ENCODE results near the gene TEAD1.

The TEAD1 gene

GRCh38 chr11:12901272-12901671 lies 227.1 kb downstream of the TEAD1 start:
- no peak for DNase-seq (ENCODE audit: low read depth)

DNA sequence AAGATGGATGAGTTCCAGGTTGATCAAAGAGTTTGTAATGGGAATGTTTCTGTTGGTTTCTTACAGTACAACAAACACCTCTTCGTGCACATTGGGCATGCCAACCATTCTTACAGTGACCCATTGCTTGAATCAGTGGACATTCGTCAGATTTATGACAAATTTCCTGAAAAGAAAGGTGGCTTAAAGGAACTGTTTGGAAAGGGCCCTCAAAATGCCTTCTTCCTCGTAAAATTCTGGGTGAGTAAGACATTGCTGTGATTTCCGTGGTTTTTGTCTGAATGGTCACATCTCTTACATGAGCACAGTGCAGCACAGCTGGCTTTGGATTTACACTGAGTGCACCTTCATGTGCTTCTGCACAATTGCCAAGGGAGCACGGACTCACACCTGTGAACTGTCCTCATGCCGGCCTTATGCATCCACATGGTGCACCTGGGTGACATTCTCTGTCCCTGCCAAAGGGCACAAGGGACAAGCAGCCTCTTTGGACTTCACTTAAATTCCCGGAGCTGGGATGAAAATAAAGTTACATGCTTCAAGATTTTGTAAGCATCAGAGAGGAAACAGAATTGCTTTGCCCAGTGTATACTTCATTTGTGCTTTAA lies 227.8 kb downstream of the TEAD1 start:
- DNase-seq (ENCODE audit: low read depth), result no peak

DNA sequence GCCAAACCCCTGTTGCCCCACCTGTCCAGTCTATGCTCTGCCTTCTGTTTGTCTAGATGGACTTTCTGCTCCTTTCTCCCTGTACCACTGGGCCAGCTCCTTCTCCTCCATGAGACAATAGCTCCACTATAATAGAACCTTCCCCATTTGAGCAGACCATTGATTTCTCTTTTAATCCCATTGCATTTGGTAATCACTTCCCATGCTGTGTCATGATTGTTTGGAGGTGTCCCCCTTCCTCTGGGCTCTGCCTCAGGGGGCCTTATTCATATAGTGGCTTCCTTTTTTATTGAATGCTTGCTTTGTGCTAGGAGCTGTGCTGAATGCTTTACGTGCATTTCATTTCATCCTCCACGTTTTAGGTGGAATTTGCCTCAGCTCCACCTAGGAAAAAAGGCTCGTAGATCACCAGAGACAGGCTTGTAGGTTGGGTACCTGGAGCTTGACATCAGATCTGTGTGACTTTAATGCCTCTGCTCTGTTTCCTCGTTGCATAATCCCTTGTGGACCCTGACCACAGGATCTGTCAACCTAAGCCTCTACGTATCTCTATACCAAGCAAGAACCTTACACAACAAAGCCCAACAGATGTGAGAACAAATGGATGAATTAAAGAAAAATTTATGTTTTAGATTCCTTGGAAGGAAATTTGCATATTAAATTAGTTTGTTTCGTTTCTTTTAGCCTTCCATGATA lies 228.7 kb downstream of the TEAD1 start:
- DNase-seq (ENCODE audit: low read depth), result no peak

- no peak for DNase-seq (ENCODE audit: low read depth)
These were observed 231.2 kb downstream of the TEAD1 start for GRCh38 chr11:12905435-12905834.

- no peak for DNase-seq (ENCODE audit: low read depth)
These were observed 232.3 kb downstream of the TEAD1 start for GRCh38 chr11:12906501-12906900.

GRCh38 chr11:12909879-12910278 lies 235.7 kb downstream of the TEAD1 start:
- no peak for DNase-seq (ENCODE audit: low read depth)

GRCh38 chr11:12914400-12914912 lies 240.2 kb downstream of the TEAD1 start:
- no peak for DNase-seq (ENCODE audit: low read depth)

- no peak for DNase-seq (ENCODE audit: low read depth)
These were observed 240.9 kb downstream of the TEAD1 start for GRCh38 chr11:12915093-12915492.

GRCh38 chr11:12917822-12918221 lies 243.6 kb downstream of the TEAD1 start:
- DNase-seq (ENCODE audit: low read depth), result no peak

- no peak for DNase-seq (ENCODE audit: low read depth)
These were observed 244.4 kb downstream of the TEAD1 start for GRCh38 chr11:12918667-12919066.

- no peak for DNase-seq (ENCODE audit: low read depth)
These were observed 248.2 kb downstream of the TEAD1 start for GRCh38 chr11:12922418-12922817.

GRCh38 chr11:12922980-12923507 lies 248.8 kb downstream of the TEAD1 start:
- DNase-seq (ENCODE audit: low read depth), result no peak

GRCh38 chr11:12924650-12925049 lies 250.4 kb downstream of the TEAD1 start:
- no peak for DNase-seq (ENCODE audit: low read depth)

GRCh38 chr11:12925520-12925919 lies 251.3 kb downstream of the TEAD1 start:
- no peak for DNase-seq (ENCODE audit: low read depth)

DNA sequence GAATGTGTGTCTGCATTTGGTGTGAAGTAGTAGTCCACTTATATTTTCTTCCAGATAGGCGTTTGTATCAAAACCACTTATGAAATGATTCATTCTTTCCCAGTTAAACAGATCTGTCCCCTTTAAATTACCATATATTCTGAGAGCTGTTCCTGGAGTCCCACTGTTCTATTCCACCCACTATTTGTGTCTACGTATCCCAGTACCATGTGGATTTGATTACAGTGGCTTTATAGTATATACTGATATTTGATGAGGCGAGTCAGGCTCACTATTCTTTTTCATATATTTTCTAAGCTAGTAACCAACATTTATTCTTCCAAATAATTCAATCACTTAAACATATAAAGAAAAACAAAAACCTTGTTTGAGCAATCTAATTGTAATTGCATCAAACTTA lies 253.0 kb downstream of the TEAD1 start:
- DNase-seq (ENCODE audit: low read depth), result no peak

GRCh38 chr11:12927886-12928285 lies 253.7 kb downstream of the TEAD1 start:
- no peak for DNase-seq (ENCODE audit: low read depth)

- DNase-seq (ENCODE audit: low read depth), result no peak
These were observed 256.6 kb downstream of the TEAD1 start for GRCh38 chr11:12930850-12931249.

- no peak for DNase-seq (ENCODE audit: low read depth)
These were observed 258.3 kb downstream of the TEAD1 start for GRCh38 chr11:12932485-12932884.

- no peak for DNase-seq (ENCODE audit: low read depth)
These were observed 262.0 kb downstream of the TEAD1 start for GRCh38 chr11:12936200-12936599.

DNA sequence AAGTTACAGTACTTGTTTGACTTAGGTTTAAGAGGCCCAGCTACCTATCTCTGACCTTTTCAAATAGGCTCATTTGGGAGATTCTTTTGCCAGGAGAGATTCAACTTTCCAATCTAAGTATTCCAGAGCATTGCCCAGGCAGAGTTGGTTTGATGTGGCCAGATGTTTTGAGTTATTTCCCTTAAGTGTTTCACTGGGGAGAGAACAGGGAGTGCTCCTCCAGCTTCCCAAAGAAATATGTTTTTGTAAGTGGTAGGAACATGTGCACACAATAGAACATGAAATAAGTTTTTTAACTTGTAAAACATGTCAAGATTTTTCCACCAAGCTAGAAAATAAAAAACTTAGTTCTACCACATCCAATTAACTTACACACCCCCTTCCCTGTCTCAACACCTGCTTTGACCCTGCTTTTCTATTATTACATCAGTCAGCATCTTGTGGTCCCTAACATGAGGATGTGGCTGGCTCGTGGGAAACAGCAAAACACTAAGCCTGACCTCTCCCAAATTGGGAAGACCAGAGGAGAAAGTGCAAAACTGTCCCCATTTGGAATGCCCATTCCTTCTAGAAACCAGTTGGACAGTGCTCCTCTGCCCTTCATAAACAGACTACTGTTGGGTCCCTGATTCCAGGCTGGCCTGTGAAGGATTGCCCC lies 264.5 kb downstream of the TEAD1 start:
- no peak for DNase-seq (ENCODE audit: low read depth)

DNA sequence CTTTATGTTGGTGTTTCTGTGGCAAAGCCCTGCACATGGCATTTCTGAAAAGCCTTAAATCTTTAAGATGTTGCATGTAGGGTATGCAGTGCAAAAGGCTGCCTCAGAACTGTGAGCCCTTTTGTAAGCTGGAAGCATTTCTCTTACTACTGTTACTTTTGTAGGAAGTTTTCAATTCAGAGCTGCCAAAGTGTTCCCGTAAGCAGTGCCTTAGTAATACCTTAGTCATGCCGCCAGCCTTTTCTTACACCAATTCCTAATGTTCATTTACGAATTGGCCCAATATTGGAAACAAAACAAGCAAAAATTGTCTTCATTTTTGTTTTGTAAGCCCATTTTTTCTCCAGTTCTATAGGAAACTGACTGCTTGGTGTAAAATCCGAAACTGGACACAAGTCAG lies 267.4 kb downstream of the TEAD1 start:
- no peak for DNase-seq (ENCODE audit: low read depth)

DNA sequence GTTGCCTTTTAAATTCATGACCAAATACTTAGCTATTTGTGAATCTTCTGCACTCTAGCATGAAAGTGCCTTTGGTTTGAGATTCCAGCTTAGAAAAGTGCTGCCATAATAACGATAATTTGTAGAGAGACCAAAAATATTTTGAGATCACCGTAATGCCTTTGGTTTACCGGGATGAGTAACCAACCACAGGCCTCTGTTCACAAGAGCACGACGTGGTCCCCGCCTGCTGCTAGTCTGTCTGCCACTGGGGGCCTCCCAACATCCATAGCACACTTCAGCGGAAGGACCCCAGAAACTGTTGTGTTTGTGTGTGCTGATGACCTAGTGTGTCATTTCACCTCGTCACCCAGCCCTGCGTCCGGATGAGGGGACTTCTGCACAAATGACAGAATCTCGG lies 267.9 kb downstream of the TEAD1 start:
- DNase-seq (ENCODE audit: low read depth), result no peak

DNA sequence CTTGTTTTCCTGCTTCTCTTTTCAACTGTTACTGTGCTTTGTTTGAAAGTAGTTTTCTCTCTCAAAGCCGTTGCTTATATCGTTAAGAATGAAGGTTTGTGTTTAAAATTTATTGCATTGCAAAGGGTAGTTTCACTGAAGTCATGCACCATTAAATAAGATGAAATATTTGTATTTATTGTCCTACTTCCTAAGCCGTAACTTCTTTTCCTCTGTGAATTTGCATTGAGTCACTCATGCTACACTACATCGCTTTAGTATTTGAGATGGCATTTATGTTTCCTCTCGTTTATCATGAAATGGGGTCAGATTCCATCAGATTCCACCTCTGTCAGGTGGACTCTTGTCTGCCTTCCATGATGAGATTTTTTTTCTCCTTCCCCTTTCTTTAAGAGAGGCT lies 269.1 kb downstream of the TEAD1 start:
- DNase-seq (ENCODE audit: low read depth), result no peak
